ENCODE results near the gene PDIA2.

DNA sequence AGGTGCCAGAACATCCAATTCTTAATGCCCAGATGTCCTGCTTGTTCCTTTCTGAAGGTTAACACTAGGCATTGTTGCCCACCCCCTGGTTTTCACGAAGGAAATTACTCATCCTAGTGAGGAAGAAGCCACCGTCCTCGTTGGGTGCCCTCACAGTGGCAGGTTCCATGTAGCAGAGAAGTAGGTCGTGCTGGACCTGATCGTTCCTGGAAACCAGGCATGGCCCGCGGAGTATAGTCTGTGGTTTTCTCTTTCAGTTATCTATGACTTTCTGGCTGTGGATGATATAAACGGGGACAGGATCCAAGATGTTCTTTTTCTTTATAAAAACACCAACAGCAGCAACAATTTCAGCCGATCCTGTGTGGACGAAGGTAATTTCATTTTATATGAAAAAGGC is 23.7 kb upstream of the PDIA2 start:
- TF ChIP-seq YY1 (IDR thresholded peaks at IDR 0.05; ENCODE audit: insufficient read depth, insufficient read length), result no peak
- no peak for TF ChIP-seq SUZ12 (IDR thresholded peaks at IDR 0.05; ENCODE audit: extremely low read depth, insufficient read depth, insufficient read length)
- no peak for TF ChIP-seq ZNF274 (IDR thresholded peaks at IDR 0.05; ENCODE audit: low read depth, low read length)

Data from NT2/D1 (cell line).